HEK293T (cell line): ENCODE results near the gene TEC.

Source experiments
- CTCF ChIA-PET: fragments of 350-600 bp; formaldehyde crosslinking; extraction: SDS; loops from one replicate; lab custom pipeline; 2021; ENCODE audit warnings: antibody characterized with exemption, inconsistent platforms; lab: Yijun Ruan, JAX
- POLR2A ChIA-PET: fragments of 350-600 bp; formaldehyde crosslinking; extraction: SDS; loops from one replicate; lab custom pipeline; 2020; ENCODE audit warnings: antibody characterized with exemption, inconsistent platforms; lab: Yijun Ruan, JAX
- DNase-seq: peaks from one replicate; pipeline ENCODE4 v3.0.0; 2012; ENCODE audit warnings: mixed read lengths; ENCODE audit errors: extremely low spot score
- ARNT ChIP-seq: fragments of 450-650 bp; IDR thresholded peaks from 2 replicates; pipeline ENCODE4 v1.6.1; 2017; ENCODE audit warnings: mild to moderate bottlenecking
- BHLHE40 ChIP-seq: fragments of 450-650 bp; IDR thresholded peaks from 2 replicates; pipeline ENCODE4 v1.6.1; 2016; ENCODE audit warnings: mild to moderate bottlenecking, moderate library complexity, borderline replicate concordance
- CTBP1 ChIP-seq: fragments of 450-650 bp; IDR thresholded peaks from 2 replicates; pipeline ENCODE4 v1.6.1; 2016; ENCODE audit warnings: borderline replicate concordance
- ELF4 ChIP-seq: fragments of 450-650 bp; IDR thresholded peaks from 2 replicates; pipeline ENCODE4 v1.6.1; 2017; ENCODE audit warnings: antibody characterized with exemption
- FOXA1 ChIP-seq: fragments of 450-650 bp; IDR thresholded peaks from 2 replicates; pipeline ENCODE4 v1.6.1; 2016; ENCODE audit warnings: mild to moderate bottlenecking
- FOXK2 ChIP-seq: fragments of 450-650 bp; IDR thresholded peaks from 2 replicates; pipeline ENCODE4 v1.6.1; 2016; ENCODE audit warnings: mild to moderate bottlenecking
- FOXM1 ChIP-seq: fragments of 450-650 bp; IDR thresholded peaks from 2 replicates; pipeline ENCODE4 v1.6.1; 2017; ENCODE audit warnings: mild to moderate bottlenecking, borderline replicate concordance
- HDGF ChIP-seq: fragments of 450-650 bp; IDR thresholded peaks from 2 replicates; pipeline ENCODE4 v1.6.1; 2017; ENCODE audit warnings: antibody characterized with exemption, borderline replicate concordance
- L3MBTL2 ChIP-seq: fragments of 450-650 bp; conservative IDR thresholded peaks from 2 replicates; pipeline ENCODE4 v1.6.1; 2016; ENCODE audit warnings: mild to moderate bottlenecking
- LEF1 ChIP-seq: fragments of 450-650 bp; IDR thresholded peaks from 2 replicates; pipeline ENCODE4 v1.6.1; 2017; ENCODE audit warnings: mild to moderate bottlenecking, borderline replicate concordance
- NFRKB ChIP-seq: fragments of 450-650 bp; IDR thresholded peaks from 2 replicates; pipeline ENCODE4 v1.6.1; 2016; ENCODE audit warnings: mild to moderate bottlenecking, moderate library complexity
- SP1 ChIP-seq: fragments of 450-650 bp; IDR thresholded peaks from 2 replicates; pipeline ENCODE4 v1.6.1; 2017
- SUZ12 ChIP-seq: fragments of 450-650 bp; IDR thresholded peaks from 2 replicates; pipeline ENCODE4 v1.6.1; 2016; ENCODE audit warnings: mild to moderate bottlenecking
- TARDBP ChIP-seq: fragments of 450-650 bp; IDR thresholded peaks from 2 replicates; pipeline ENCODE4 v1.6.1; 2016
- ZNF384 ChIP-seq: fragments of 450-650 bp; IDR thresholded peaks from 2 replicates; pipeline ENCODE4 v1.6.1; 2016
- TF ChIP-seq, protein P1 (sequence below): fragments of 450-650 bp; IDR thresholded peaks from 2 replicates; pipeline ENCODE4 v1.6.1; 2016

Gene TEC

DNA sequence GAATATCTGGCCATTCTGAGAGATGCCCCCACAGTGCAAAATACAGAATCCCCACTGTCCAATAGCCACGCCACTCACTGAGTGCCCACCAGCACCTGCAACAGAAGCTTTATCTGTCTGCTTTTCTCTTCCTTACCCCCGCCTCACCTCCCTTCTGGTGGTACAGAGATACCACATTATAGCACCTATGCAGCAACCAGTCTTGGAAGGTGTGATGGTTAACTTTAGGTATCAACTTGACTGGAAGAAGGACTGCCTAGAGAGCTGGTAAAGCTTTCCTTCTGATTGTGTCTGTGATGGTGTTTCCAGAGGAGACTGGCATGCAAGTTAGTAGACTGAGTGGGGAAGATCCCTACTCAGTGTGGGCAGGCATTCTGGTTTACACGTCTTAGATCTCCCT, 73.8 kb downstream of the TEC start:
- ChIA-PET POLR2A (no interaction called here), CTCF (no interaction called here)
- no peak for TF ChIP-seq HDGF
- no peak for TF ChIP-seq LEF1
- TF ChIP-seq, protein P1, sequence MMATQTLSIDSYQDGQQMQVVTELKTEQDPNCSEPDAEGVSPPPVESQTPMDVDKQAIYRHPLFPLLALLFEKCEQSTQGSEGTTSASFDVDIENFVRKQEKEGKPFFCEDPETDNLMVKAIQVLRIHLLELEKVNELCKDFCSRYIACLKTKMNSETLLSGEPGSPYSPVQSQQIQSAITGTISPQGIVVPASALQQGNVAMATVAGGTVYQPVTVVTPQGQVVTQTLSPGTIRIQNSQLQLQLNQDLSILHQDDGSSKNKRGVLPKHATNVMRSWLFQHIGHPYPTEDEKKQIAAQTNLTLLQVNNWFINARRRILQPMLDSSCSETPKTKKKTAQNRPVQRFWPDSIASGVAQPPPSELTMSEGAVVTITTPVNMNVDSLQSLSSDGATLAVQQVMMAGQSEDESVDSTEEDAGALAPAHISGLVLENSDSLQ, result no peak
- no peak for TF ChIP-seq ZNF384
- TF ChIP-seq ELF4, result no peak
- no peak for TF ChIP-seq FOXK2
- no peak for TF ChIP-seq NFRKB
- no peak for TF ChIP-seq TARDBP
- TF ChIP-seq BHLHE40, result no peak
- TF ChIP-seq CTBP1, result no peak
- TF ChIP-seq ARNT, result no peak
- no peak for TF ChIP-seq L3MBTL2
- TF ChIP-seq SUZ12, result no peak
- no peak for TF ChIP-seq FOXM1
- TF ChIP-seq FOXA1, result no peak
- no peak for TF ChIP-seq SP1
- DNase-seq, result no peak

DNA sequence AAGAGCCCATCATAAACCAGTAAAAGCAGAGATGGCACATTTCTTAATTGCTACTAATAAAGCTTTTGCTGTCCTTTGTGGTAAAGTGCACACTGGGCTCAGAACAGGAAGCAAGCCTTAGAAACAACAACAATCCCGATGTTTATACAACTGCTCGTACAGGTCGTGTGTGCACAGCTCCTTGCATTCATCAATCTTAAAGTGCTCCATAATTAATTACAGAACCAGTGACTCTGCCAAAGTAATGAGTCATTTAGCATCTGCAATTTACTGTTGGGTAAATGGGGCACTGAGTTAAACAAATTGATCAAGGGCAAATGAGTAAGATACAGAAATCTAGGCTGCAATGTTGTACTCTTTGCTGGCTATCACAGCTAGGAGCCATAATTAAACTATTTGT, 74.3 kb downstream of the TEC start:
- ChIA-PET POLR2A (no interaction called here), CTCF (no interaction called here)
- no peak for DNase-seq
- TF ChIP-seq CTBP1 (no peak), BHLHE40 (no peak), TARDBP (no peak), ELF4 (no peak), HDGF (no peak), ARNT (no peak), L3MBTL2 (no peak), NFRKB (no peak), ZNF384 (no peak), FOXA1 (no peak), FOXK2 (no peak), SUZ12 (no peak), LEF1 (no peak), FOXM1 (no peak), SP1 (no peak)
- TF ChIP-seq, protein P1, result no peak

DNA sequence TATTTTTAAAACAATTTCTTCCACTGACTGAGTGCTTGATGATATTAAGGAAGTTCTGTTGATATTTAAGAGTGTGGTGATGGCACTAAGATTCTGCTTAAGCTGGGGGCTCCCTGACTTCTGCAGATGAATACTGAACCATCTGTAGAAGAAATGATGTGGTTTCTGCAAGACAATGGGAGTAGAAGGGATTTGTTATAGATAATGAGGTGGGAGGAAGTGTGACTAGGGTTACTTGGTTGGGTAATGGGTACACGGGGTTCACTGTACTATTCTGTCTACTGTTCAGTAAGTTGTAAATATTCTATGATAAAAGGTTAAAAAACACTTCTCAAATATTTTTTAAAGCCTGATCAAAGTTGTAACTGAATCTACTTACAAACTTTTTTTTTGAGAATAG, 74.7 kb downstream of the TEC start:
- DNase-seq, result no peak
- CTCF ChIA-PET, result no interaction called here
- POLR2A ChIA-PET, result no interaction called here
- no peak for TF ChIP-seq TARDBP
- TF ChIP-seq ZNF384, result no peak
- no peak for TF ChIP-seq HDGF
- no peak for TF ChIP-seq ARNT
- TF ChIP-seq FOXA1, result no peak
- TF ChIP-seq SP1, result no peak
- no peak for TF ChIP-seq SUZ12
- no peak for TF ChIP-seq L3MBTL2
- no peak for TF ChIP-seq LEF1
- TF ChIP-seq, protein P1, result no peak
- no peak for TF ChIP-seq CTBP1
- TF ChIP-seq BHLHE40, result no peak
- no peak for TF ChIP-seq ELF4

DNA sequence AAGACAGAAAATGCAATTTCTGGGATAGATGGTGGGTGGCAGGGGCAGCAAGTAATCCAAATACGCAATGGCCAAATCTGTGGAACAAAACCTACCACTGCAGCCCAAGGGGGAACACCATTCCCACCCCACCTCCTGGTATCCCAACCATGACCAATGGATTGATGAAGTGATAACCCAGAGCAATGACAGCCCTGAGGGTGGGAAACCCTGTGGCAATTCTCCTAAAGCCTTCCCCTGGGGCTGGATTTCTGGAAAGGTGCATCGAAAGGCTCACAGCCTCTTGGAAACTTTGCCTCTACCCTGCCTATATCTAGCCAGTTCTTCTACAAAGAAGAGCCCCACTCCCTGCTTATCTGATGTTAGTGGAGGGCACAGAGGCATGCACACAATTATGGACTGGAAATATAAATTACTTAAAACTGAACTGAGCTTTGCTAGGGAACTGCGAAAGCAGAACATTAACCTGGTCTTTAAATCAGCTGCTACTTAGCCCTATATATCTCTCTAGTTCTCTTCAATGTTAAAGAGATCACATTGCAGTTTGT, 75.6 kb downstream of the TEC start:
- POLR2A ChIA-PET, result no interaction called here
- CTCF ChIA-PET, result no interaction called here
- DNase-seq, result no peak
- TF ChIP-seq ZNF384, result no peak
- TF ChIP-seq, protein P1, result no peak
- TF ChIP-seq HDGF, result no peak
- TF ChIP-seq LEF1, result no peak
- TF ChIP-seq ARNT, result no peak

DNA sequence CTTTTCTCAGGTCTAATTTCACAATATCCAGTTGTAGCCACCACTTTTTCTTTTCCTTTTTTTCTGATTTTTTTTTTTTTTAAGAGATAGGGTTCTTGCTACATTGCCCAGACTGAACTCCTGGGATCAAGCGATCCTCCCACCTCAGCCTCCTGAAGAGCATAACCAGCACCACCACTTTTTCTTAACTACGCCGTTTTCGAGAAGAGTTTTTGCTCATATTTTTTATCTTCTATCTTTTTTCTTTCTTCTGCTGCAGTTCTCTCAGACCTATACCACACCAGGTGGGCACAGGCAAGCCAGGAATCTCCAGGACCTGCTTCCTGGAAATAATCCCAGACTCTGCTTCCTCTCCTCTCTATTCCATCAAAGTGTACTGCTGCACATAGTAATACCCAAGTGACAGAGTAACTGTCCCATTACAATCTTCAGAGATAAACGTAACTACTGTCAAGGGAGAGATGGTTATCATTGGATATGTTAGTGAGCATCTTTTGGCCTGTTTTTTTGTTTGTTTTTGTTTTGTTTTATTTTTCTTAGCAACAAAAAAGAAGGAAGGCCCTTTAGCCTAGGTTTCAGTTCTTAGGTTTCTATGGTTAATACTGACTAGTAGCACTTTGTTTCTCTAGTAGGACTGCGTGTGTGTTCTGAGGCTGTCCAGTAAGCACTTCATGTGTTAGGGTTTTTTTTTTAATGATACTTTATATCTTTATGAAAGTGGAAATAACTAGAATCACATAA, 76.4 kb downstream of the TEC start:
- TF ChIP-seq FOXA1 (no peak), FOXK2 (no peak), NFRKB (no peak), L3MBTL2 (no peak)
- TF ChIP-seq, protein P1, result no peak
- ChIA-PET CTCF (no interaction called here), POLR2A (no interaction called here)
- no peak for DNase-seq
